Colonic mucosa (tissue), 4 donors: ENCODE results near the gene ANP32A. TPM values are rescaled to one million over a fixed set of nuclear protein-coding genes. Genes with fewer than 3 reads are reported as not detected.

Experiments used
- DNase-seq: peaks from one replicate; pipeline ENCODE4 v3.0.0-alpha.2; 2020
- H3K27ac ChIP-seq: fragments of 200-600 bp; one replicate; pipeline ENCODE4 v1.8.0; 2021
- H3K27me3 ChIP-seq: fragments of 200-600 bp; one replicate; pipeline ENCODE4 v1.8.0; 2021
- H3K36me3 ChIP-seq: fragments of 200-600 bp; one replicate; pipeline ENCODE4 v1.8.0; 2021
- H3K4me1 ChIP-seq: fragments of 200-600 bp; one replicate; pipeline ENCODE4 v1.8.0; 2021; ENCODE audit warnings: mild to moderate bottlenecking
- H3K4me3 ChIP-seq: fragments of 200-600 bp; one replicate; pipeline ENCODE4 v1.8.0; 2021
- H3K9ac ChIP-seq, 2 donors: one replicate each; pipeline ENCODE4 v1.7.0; 2013; ENCODE audit warnings: control low read depth in 2 of 2, low read depth in 2 of 2, low read length in 2 of 2
- H3K9me3 ChIP-seq: fragments of 200-600 bp; one replicate; pipeline ENCODE4 v1.8.0; 2021
- intact Hi-C: fragments of 100-400 bp; cut with DNase I; formaldehyde crosslinking; loops from one replicate; pipeline ENCODE4 v1.14.1; 2022
- total RNA-seq, 2 donors: library from RNA; stranded (reverse); fragmentation: NEBNext Ultra II Directional in 1 of 2; extraction: Animal tissue kit (Norgen Biotek cat#: 25700) in 1 of 2; gene quantifications; one replicate each; pipeline ENCODE4 v1.2.1, GENCODE V29; 2021
- TF ChIP-seq, protein P1 (sequence below): fragments of 200-600 bp; IDR thresholded peaks from one replicate; pipeline ENCODE4 v1.8.0; 2022; ENCODE audit warnings: antibody characterized with exemption, mild to moderate bottlenecking
- donor health status: healthy.
- donor health status: DM: no; HTN: no; CAD: no.
- donor health status: DM: no; HTN: no; CAD: no.

The ANP32A gene
- total RNA-seq, 2 donors from 2014 or later: 126 to 177 TPM

DNA sequence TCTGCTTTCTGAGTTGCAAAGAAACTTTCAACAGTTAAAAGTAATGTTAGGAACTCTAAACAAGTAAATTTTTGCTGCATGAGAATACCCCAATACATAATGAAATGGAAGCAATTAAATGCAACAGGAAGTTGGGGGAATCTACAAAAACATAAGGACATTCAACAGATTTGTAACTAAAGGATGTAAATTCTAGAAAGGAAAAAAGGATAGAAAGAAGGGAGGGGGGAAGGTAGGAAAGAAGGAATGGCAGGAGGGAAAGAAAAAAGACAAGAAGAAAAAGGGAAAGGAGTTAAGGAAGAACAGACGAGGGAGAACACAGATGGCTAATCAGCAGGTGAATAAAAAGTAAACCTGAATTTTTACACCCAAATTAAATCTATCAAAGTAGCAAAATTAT is 22.3 kb upstream of the ANP32A start:
- TF ChIP-seq, protein P1, sequence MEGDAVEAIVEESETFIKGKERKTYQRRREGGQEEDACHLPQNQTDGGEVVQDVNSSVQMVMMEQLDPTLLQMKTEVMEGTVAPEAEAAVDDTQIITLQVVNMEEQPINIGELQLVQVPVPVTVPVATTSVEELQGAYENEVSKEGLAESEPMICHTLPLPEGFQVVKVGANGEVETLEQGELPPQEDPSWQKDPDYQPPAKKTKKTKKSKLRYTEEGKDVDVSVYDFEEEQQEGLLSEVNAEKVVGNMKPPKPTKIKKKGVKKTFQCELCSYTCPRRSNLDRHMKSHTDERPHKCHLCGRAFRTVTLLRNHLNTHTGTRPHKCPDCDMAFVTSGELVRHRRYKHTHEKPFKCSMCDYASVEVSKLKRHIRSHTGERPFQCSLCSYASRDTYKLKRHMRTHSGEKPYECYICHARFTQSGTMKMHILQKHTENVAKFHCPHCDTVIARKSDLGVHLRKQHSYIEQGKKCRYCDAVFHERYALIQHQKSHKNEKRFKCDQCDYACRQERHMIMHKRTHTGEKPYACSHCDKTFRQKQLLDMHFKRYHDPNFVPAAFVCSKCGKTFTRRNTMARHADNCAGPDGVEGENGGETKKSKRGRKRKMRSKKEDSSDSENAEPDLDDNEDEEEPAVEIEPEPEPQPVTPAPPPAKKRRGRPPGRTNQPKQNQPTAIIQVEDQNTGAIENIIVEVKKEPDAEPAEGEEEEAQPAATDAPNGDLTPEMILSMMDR: no peak
- H3K36me3 ChIP-seq: no peaks in the 10 kb centered on the region
- H3K9ac ChIP-seq: no peak overlapping the region
- no peaks in the 10 kb centered on the region for H3K4me1 ChIP-seq
- peaks cover 28% of the 10 kb centered on the region for H3K27me3 ChIP-seq
- H3K9me3 ChIP-seq: no peaks in the 10 kb centered on the region
- intact Hi-C loops: no loop called here
- no peak overlapping the region for H3K4me3 ChIP-seq
- H3K27ac ChIP-seq: no peak overlapping the region
- DNase-seq: no peak

DNA sequence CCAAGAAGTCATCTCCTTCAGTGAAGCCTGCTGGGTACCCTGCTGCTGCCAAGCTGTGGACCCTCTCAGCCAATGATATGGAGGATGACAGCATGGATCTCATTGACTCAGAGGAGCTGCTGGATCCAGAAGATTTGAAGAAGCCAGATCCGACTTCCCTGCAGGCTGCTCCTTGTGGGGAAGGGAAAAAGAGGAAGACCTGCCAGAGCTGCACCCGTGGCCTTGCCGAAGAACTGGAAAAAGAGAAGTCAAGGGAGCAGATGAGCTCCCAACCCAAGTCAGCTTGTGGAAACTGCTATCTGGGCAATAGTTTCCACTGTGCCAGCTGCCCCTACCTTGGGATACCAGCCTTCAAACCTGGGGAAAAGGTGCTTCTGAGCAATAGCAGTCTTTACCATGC is 13.7 kb upstream of the ANP32A start:
- H3K4me3 ChIP-seq: no peak overlapping the region
- H3K27me3 ChIP-seq: no peaks in the 10 kb centered on the region

DNA sequence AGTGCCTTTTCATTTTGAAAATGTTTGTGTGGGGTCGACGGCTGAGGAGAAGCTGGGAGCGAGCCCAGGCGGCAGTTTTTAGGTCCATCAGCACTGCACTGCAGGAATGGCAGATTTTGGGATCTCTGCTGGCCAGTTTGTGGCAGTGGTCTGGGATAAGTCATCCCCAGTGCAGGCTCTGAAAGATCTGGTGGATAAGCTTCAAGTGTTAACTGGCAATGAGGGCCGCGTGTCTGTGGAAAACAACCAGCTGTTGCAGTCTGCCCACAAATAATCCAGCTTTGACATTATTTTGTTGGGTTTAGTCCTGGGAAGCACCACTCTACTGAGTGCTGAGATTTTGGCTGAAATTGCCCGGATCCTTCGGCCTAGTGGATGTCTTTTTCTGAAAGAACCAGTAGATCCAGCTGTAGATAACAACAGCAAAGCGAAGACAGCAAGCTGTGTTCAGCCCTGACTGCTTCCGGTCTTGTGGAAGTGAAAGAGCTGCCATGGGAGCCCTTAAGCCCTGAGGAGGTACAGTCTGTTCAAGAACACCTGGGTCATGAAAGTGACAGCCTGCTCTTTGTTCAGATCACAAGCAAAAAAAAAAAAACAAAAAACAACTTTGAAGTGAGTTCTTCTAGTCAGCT is 13.1 kb upstream of the ANP32A start:
- H3K4me1 ChIP-seq: no peaks in the 10 kb centered on the region
- intact Hi-C loops: no loop called here
- H3K27me3 ChIP-seq: no peaks in the 10 kb centered on the region
- H3K36me3 ChIP-seq: no peaks in the 10 kb centered on the region
- H3K4me3 ChIP-seq: no peak overlapping the region
- H3K9ac ChIP-seq: no peak overlapping the region
- TF ChIP-seq, protein P1: no peak
- DNase-seq: no peak
- no peak overlapping the region for H3K27ac ChIP-seq
- no peaks in the 10 kb centered on the region for H3K9me3 ChIP-seq

More for the DNA sequence above, 13.7 kb upstream of the ANP32A start:
- intact Hi-C loops: no loop called here
- H3K9ac ChIP-seq: no peak overlapping the region
- TF ChIP-seq, protein P1: no peak
- no peak overlapping the region for H3K27ac ChIP-seq
- no peaks in the 10 kb centered on the region for H3K9me3 ChIP-seq
- no peaks in the 10 kb centered on the region for H3K4me1 ChIP-seq
- H3K36me3 ChIP-seq: no peaks in the 10 kb centered on the region
- no peak for DNase-seq

DNA sequence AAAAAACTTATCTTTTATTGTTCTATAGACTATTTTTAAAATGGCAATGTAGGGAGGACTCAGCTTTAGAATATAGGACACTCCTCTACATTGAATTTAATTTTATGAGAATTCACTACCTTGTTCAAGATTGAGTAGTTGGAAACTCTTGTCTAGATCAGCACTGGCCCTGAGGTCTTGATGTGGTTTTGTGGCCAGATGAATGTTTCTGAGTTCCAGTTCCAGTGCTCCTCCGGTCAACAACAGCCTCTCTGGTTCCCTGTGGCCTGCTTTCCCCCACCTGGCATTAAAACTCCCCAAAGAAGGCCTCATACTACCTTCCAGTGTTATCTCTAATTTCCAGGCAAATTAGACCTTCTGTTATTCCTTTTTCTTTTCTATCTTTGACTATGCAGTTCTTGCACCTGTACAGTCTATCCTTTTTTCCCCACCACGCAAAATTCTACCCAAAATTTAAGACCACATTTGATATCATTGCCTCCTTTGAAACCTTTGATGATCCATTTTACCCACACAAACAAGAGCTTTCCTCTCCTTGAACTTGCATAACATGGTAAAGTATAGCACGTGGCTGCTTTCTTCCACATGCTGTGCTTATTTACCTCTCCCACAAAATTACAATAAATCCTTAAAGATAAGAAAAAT is 9.6 kb upstream of the ANP32A start:
- DNase-seq: no peak
- Histone ChIP-seq H3K27ac (no peak overlapping the region), H3K27me3 (no peaks in the 10 kb centered on the region), H3K4me3 (no peak overlapping the region), H3K9me3 (no peaks in the 10 kb centered on the region), H3K4me1 (no peaks in the 10 kb centered on the region), H3K9ac (no peak overlapping the region), H3K36me3 (no peaks in the 10 kb centered on the region)
- intact Hi-C loops: no loop called here
- TF ChIP-seq, protein P1: no peak

DNA sequence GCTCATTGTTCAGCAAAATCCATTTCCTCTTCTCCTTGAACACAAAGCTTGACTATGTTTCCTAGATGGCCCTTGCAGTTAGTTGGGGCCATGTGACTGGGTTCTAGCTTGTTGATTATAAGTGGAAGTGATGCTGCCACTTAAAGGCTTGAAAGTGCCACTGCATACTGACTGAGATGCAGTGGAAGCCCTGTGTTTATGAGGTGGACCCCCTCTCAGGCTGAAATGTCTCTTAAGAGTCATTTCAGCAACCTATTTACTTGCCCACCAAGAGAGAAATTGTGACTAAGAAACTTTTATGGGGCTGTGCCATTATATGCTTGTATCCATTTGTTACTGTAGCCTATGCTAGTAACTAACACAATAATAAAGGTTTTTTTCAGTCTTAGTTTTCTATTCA is 8.4 kb upstream of the ANP32A start:
- Histone ChIP-seq H3K9me3 (no peaks in the 10 kb centered on the region), H3K27ac (no peak overlapping the region), H3K4me3 (no peak overlapping the region), H3K27me3 (no peaks in the 10 kb centered on the region), H3K36me3 (no peaks in the 10 kb centered on the region), H3K4me1 (no peaks in the 10 kb centered on the region), H3K9ac (no peak overlapping the region)
- TF ChIP-seq, protein P1: peak; percentile 17
- intact Hi-C loops: loop anchor here (5.0 kb wide), 1 partner anchor 47 kb away; no protein-coding TSS in a partner anchor
- DNase-seq: no peak
